ENCODE results near the gene SESN1.

The SESN1 gene

GRCh38 chr6:109024368-109024767 is 70.3 kb downstream of the SESN1 start:
- peak; percentile 47 for DNase-seq

GRCh38 chr6:109023356-109023925 is 71.2 kb downstream of the SESN1 start:
- DNase-seq, result no peak

- DNase-seq, result no peak
Measured at GRCh38 chr6:109021870-109022269, 72.8 kb downstream of the SESN1 start.

- DNase-seq, result no peak
Measured at GRCh38 chr6:109019911-109020310, 74.7 kb downstream of the SESN1 start.

GRCh38 chr6:109015176-109015575 is 79.5 kb downstream of the SESN1 start:
- no peak for DNase-seq

GRCh38 chr6:109014606-109015005 is 80.0 kb downstream of the SESN1 start:
- no peak for DNase-seq

GRCh38 chr6:109013656-109014305 is 80.9 kb downstream of the SESN1 start:
- no peak for DNase-seq

GRCh38 chr6:109010705-109011102 is 83.9 kb downstream of the SESN1 start:
- DNase-seq, result no peak

- DNase-seq, result no peak
Measured at GRCh38 chr6:109009962-109010704, 84.5 kb downstream of the SESN1 start.

GRCh38 chr6:109009236-109009961 is 85.2 kb downstream of the SESN1 start:
- DNase-seq, result peak; percentile 86

- DNase-seq, result peak; percentile 11
Measured at GRCh38 chr6:109008537-109009235, 86.0 kb downstream of the SESN1 start.

GRCh38 chr6:109008054-109008453 is 86.6 kb downstream of the SESN1 start:
- no peak for DNase-seq

GRCh38 chr6:109007521-109007920 is 87.1 kb downstream of the SESN1 start:
- no peak for DNase-seq

GRCh38 chr6:109006818-109007217 is 87.8 kb downstream of the SESN1 start:
- DNase-seq, result no peak

GRCh38 chr6:109002882-109003281 is 91.8 kb downstream of the SESN1 start:
- no peak for DNase-seq

GRCh38 chr6:109002051-109002697 is 92.5 kb downstream of the SESN1 start:
- no peak for DNase-seq

- no peak for DNase-seq
Measured at GRCh38 chr6:109001291-109001894, 93.3 kb downstream of the SESN1 start.

GRCh38 chr6:109000289-109000688 is 94.4 kb downstream of the SESN1 start:
- DNase-seq, result no peak

GRCh38 chr6:108999428-108999827 is 95.2 kb downstream of the SESN1 start:
- DNase-seq, result no peak

- no peak for DNase-seq
Measured at GRCh38 chr6:108998485-108998884, 96.2 kb downstream of the SESN1 start.

- no peak for DNase-seq
Measured at GRCh38 chr6:108996208-108996607, 98.4 kb downstream of the SESN1 start.

GRCh38 chr6:108995296-108995695 is 99.3 kb downstream of the SESN1 start:
- DNase-seq, result no peak
